Endothelial cell of umbilical vein (primary cell): ENCODE measurements around the gene TMTC1.

ENCODE experiments used
- EZH2 ChIP-seq: IDR thresholded peaks from 2 replicates; pipeline ENCODE4 v1.6.1; 2012; ENCODE audit warnings: borderline replicate concordance, low read depth, mild to moderate bottlenecking, moderate library complexity, low read length, inconsistent platforms; ENCODE audit not compliant: severe bottlenecking
- FOS ChIP-seq: IDR thresholded peaks from 2 replicates; pipeline ENCODE4 v1.6.1; 2011; ENCODE audit warnings: mild to moderate bottlenecking, low read length, moderate library complexity, borderline replicate concordance; ENCODE audit not compliant: insufficient read depth
- GATA2 ChIP-seq: IDR thresholded peaks from 2 replicates; pipeline ENCODE4 v1.7.0; 2011; ENCODE audit warnings: low read depth, mild to moderate bottlenecking, moderate library complexity, mixed read lengths, low read length; ENCODE audit not compliant: insufficient read length, insufficient read depth
- JUN ChIP-seq: IDR thresholded peaks from 2 replicates; pipeline ENCODE4 v1.6.1; 2011; ENCODE audit warnings: borderline replicate concordance, low read depth; ENCODE audit not compliant: insufficient read length, insufficient read depth
- MYC ChIP-seq: IDR thresholded peaks from one replicate; pipeline ENCODE4 v1.6.1; 2011; ENCODE audit warnings: mild to moderate bottlenecking, low read depth, low read length
- POLR2A ChIP-seq: IDR thresholded peaks from 2 replicates; pipeline ENCODE4 v1.6.1; 2012; ENCODE audit warnings: low read depth, mild to moderate bottlenecking, control low read depth, low read length
- POLR2AphosphoS5 ChIP-seq: IDR thresholded peaks from 2 replicates; pipeline ENCODE4 v1.6.1; 2012; ENCODE audit warnings: low read depth, mild to moderate bottlenecking, control low read depth, low read length, moderate library complexity; ENCODE audit not compliant: insufficient read depth
- TF ChIP-seq, protein P1 (sequence below), 2 donors: IDR thresholded peaks; 1 replicate in 1 of 2; 2 replicates in 1 of 2; pipeline ENCODE4 v1.5.1; 2011; ENCODE audit warnings: low read length in 2 of 2, mild to moderate bottlenecking in 2 of 2, moderate library complexity in 2 of 2, control low read depth in 1 of 2, inconsistent platforms in 1 of 2, low read depth in 1 of 2; ENCODE audit not compliant: insufficient read depth in 1 of 2; ENCODE audit errors: extremely low read depth in 1 of 2
- TF ChIP-seq, protein P2 (sequence below): IDR thresholded peaks from 2 replicates; pipeline ENCODE4 v1.6.1; 2011; ENCODE audit not compliant: insufficient read depth, insufficient read length

DNA sequence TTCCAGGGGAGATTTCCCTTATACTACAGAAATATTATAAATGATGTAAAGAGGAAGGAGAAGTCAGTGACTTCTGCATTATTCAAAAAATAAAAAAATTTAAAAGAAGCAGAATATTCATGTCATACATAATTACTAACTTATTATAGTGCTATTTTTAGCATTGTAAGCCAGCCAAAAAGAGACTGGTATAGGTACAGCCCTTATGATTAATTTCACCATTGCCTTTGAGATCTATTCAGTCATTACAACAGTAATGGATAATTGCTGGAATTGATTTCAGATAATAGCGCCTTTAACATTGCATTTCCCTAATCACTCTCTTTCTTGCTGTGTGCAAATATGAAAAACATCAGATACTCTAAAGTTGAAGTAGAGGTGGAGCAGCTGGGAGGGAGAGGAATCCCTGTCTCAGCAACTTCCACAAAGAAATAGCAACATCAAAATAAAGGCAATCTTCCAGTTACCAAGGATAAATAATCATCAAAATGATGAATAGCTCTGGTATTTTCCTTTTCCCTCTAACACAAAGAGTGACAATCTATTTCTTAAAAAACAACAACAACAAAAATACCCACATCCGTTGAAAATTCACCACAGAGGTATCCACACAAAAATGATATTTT is 214.5 kb downstream of the TMTC1 start:
- TF ChIP-seq POLR2A (no peak), POLR2AphosphoS5 (no peak), EZH2 (no peak), FOS (no peak), GATA2 (no peak), JUN (no peak), MYC (no peak)
- TF ChIP-seq, protein P1, sequence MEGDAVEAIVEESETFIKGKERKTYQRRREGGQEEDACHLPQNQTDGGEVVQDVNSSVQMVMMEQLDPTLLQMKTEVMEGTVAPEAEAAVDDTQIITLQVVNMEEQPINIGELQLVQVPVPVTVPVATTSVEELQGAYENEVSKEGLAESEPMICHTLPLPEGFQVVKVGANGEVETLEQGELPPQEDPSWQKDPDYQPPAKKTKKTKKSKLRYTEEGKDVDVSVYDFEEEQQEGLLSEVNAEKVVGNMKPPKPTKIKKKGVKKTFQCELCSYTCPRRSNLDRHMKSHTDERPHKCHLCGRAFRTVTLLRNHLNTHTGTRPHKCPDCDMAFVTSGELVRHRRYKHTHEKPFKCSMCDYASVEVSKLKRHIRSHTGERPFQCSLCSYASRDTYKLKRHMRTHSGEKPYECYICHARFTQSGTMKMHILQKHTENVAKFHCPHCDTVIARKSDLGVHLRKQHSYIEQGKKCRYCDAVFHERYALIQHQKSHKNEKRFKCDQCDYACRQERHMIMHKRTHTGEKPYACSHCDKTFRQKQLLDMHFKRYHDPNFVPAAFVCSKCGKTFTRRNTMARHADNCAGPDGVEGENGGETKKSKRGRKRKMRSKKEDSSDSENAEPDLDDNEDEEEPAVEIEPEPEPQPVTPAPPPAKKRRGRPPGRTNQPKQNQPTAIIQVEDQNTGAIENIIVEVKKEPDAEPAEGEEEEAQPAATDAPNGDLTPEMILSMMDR (IDR thresholded peaks at IDR 0.05; ENCODE audit: extremely low read depth in 1 of 2, insufficient read depth in 1 of 2, low read depth in 1 of 2, low read length in 2 of 2): no peak
- TF ChIP-seq, protein P2, sequence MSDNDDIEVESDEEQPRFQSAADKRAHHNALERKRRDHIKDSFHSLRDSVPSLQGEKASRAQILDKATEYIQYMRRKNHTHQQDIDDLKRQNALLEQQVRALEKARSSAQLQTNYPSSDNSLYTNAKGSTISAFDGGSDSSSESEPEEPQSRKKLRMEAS: no peak
